ENCODE results near the gene FUBP1. TPM values are rescaled to one million over a fixed set of nuclear protein-coding genes. Genes with fewer than 3 reads are reported as not detected.

Gene FUBP1
- total and polyA plus RNA-seq, 2 donors (not counting 1 experiment from before 2014, with no cell fraction given), result 95.8 to 249 TPM

DNA sequence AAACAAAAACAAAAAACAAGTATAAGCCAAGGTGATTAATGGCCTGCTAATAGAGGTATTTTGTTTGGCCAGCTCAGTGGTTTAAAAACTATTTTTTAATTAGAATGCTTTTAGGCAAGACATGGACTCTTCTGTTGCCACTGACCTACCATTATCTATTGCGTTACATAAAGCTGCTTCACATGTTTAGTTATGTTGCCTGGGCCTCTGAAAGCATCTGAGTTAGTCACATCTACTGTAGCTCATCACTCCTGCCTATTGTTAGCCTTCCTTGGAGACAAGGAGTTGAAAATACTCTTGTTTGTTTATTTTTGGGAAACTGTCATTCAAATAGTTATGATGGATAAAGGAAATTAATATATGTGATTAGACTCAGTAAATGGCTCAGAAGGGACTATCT is 40.2 kb upstream of the FUBP1 start:
- Histone ChIP-seq H3K4me3 (ENCODE audit: control extremely low read depth in 1 of 5, extremely low read depth in 1 of 5, insufficient read depth in 1 of 5, low read depth in 2 of 5, low read length in 4 of 5) (no peak overlapping the region), H3K4me2 (replicated peaks; ENCODE audit: low read depth, low read length, poor library complexity, severe bottlenecking) (no peak overlapping the region), H3K36me3 (replicated peaks in 1 of 2; ENCODE audit: control extremely low read depth in 1 of 2, control insufficient read depth in 1 of 2, extremely low read depth in 1 of 2, insufficient read depth in 2 of 2, low read length in 1 of 2) (peaks cover 0 to 4% of the 10 kb centered on the region in 2 experiments), H3K79me2 (ENCODE audit: control insufficient read depth, insufficient read depth, low read length) (no peaks in the 10 kb centered on the region), H3K9me3 (ENCODE audit: control extremely low read depth in 1 of 3, control insufficient read depth in 2 of 3, insufficient read depth in 1 of 3, low read length in 2 of 3) (peaks cover 0 to 15% (median 0%) of the 10 kb centered on the region in 3 donors), H3K9ac (ENCODE audit: low read length) (no peak overlapping the region), H3K4me1 (ENCODE audit: control insufficient read depth in 2 of 2, insufficient read depth in 2 of 2, low read length in 2 of 2) (peaks cover 0 to 4% of the 10 kb centered on the region in 2 donors), H3K27me3 (replicated peaks in 1 of 4; ENCODE audit: control extremely low read depth in 1 of 4, control insufficient read depth in 3 of 4, insufficient read depth in 4 of 4, low read length in 3 of 4) (no peaks in the 10 kb centered on the region), H3K27ac (ENCODE audit: low read length in 2 of 2) (no peak overlapping the region), H2AFZ (ENCODE audit: insufficient read depth, low read depth, low read length, poor library complexity, severe bottlenecking) (no peak overlapping the region), H4K20me1 (ENCODE audit: control insufficient read depth, insufficient read depth, low read length, poor library complexity, severe bottlenecking) (no peaks in the 10 kb centered on the region)
- Mint-ChIP-seq H3K4me3 (no peak overlapping the region), H3K27ac (no peak overlapping the region), H3K4me1 (peaks cover 2% of the 10 kb centered on the region), H3K9me3 (ENCODE audit: insufficient read depth) (no peaks in the 10 kb centered on the region), H3K27me3 (no peaks in the 10 kb centered on the region)
- TF ChIP-seq EZH2 (IDR thresholded peaks at IDR 0.05; ENCODE audit: borderline replicate concordance, insufficient read depth, low read depth, low read length, poor library complexity, severe bottlenecking), result no peak
- TF ChIP-seq, protein P1, sequence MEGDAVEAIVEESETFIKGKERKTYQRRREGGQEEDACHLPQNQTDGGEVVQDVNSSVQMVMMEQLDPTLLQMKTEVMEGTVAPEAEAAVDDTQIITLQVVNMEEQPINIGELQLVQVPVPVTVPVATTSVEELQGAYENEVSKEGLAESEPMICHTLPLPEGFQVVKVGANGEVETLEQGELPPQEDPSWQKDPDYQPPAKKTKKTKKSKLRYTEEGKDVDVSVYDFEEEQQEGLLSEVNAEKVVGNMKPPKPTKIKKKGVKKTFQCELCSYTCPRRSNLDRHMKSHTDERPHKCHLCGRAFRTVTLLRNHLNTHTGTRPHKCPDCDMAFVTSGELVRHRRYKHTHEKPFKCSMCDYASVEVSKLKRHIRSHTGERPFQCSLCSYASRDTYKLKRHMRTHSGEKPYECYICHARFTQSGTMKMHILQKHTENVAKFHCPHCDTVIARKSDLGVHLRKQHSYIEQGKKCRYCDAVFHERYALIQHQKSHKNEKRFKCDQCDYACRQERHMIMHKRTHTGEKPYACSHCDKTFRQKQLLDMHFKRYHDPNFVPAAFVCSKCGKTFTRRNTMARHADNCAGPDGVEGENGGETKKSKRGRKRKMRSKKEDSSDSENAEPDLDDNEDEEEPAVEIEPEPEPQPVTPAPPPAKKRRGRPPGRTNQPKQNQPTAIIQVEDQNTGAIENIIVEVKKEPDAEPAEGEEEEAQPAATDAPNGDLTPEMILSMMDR (IDR thresholded peaks at IDR 0.05), result no peak
- CTCF ChIA-PET, result no interaction called here
- POLR2A ChIA-PET, result interaction anchor here (1.3 kb wide), 1 partner anchor 41 kb away, joined by 3 read pairs; no protein-coding TSS in a partner anchor
- no CpG with 5 or more reads among the region's 1 CpG for WGBS (ENCODE audit: insufficient coverage)
- ATAC-seq (ENCODE audit: low read depth) (no peak), DNase-seq (no peak)
- intact Hi-C loops (cut with micrococcal nuclease), result no loop called here

DNA sequence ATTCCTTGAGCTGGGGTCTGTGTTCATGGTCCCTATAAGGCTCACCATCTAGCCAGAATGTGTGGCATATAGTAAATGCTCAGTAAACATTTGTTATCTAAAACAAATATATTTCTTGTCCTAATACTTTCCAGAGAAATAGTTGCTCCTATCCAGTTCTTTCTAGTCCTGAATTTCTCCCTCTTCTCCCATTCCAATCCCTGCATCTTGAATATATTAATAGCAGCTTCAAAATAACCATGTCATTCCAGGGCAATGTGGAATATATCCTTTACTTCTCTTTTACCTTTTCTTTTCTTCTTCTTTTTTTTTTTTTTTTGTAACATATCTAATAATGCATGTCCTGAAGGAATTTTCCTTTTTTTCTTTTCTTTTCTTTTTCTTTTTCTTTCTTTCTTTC is 36.3 kb upstream of the FUBP1 start:
- Histone ChIP-seq H4K20me1 (ENCODE audit: control insufficient read depth, insufficient read depth, low read length, poor library complexity, severe bottlenecking) (no peaks in the 10 kb centered on the region), H3K36me3 (replicated peaks in 1 of 2; ENCODE audit: control extremely low read depth in 1 of 2, control insufficient read depth in 1 of 2, extremely low read depth in 1 of 2, insufficient read depth in 2 of 2, low read length in 1 of 2) (peaks cover 0 to 4% of the 10 kb centered on the region in 2 experiments), H3K4me3 (ENCODE audit: control extremely low read depth in 1 of 5, extremely low read depth in 1 of 5, insufficient read depth in 1 of 5, low read depth in 2 of 5, low read length in 4 of 5) (no peak overlapping the region), H3K27me3 (replicated peaks in 1 of 4; ENCODE audit: control extremely low read depth in 1 of 4, control insufficient read depth in 3 of 4, insufficient read depth in 4 of 4, low read length in 3 of 4) (no peaks in the 10 kb centered on the region), H3K27ac (ENCODE audit: low read length in 2 of 2) (no peak overlapping the region), H3K9me3 (ENCODE audit: control extremely low read depth in 1 of 3, control insufficient read depth in 2 of 3, insufficient read depth in 1 of 3, low read length in 2 of 3) (peaks cover 0 to 3% (median 0%) of the 10 kb centered on the region in 3 donors), H3K79me2 (ENCODE audit: control insufficient read depth, insufficient read depth, low read length) (no peaks in the 10 kb centered on the region), H2AFZ (ENCODE audit: insufficient read depth, low read depth, low read length, poor library complexity, severe bottlenecking) (no peak overlapping the region), H3K4me1 (ENCODE audit: control insufficient read depth in 2 of 2, insufficient read depth in 2 of 2, low read length in 2 of 2) (no peaks in the 10 kb centered on the region), H3K4me2 (replicated peaks; ENCODE audit: low read depth, low read length, poor library complexity, severe bottlenecking) (no peak overlapping the region), H3K9ac (ENCODE audit: low read length) (no peak overlapping the region)
- Mint-ChIP-seq H3K9me3 (ENCODE audit: insufficient read depth) (no peaks in the 10 kb centered on the region), H3K4me1 (peaks cover 2% of the 10 kb centered on the region), H3K27me3 (no peaks in the 10 kb centered on the region), H3K4me3 (no peak overlapping the region), H3K27ac (no peak overlapping the region)
- CTCF ChIA-PET, result no interaction called here
- intact Hi-C loops (cut with micrococcal nuclease), result no loop called here
- DNase-seq (no peak), ATAC-seq (ENCODE audit: low read depth) (no peak)
- TF ChIP-seq EZH2 (IDR thresholded peaks at IDR 0.05; ENCODE audit: borderline replicate concordance, insufficient read depth, low read depth, low read length, poor library complexity, severe bottlenecking), result no peak
- TF ChIP-seq, protein P1 (IDR thresholded peaks at IDR 0.05), result no peak
- POLR2A ChIA-PET, result interaction anchor here (0.6 kb wide), 1 partner anchor 34 kb away, joined by 5 read pairs; no protein-coding TSS in a partner anchor
